IPS DF 4.7 (cell line): ENCODE results near the gene NOTCH3.

Experiments used
- DNase-seq: peaks from one replicate; pipeline ENCODE4 v3.0.0-alpha.2; 2013; ENCODE audit warnings: low spot score; ENCODE audit errors: extremely low read depth

Gene NOTCH3

GRCh38 chr19:15196360-15197005 is 4.3 kb downstream of the NOTCH3 start:
- DNase-seq, result no peak

- no peak for DNase-seq
These were observed 5.1 kb downstream of the NOTCH3 start for GRCh38 chr19:15195371-15196334.

DNA sequence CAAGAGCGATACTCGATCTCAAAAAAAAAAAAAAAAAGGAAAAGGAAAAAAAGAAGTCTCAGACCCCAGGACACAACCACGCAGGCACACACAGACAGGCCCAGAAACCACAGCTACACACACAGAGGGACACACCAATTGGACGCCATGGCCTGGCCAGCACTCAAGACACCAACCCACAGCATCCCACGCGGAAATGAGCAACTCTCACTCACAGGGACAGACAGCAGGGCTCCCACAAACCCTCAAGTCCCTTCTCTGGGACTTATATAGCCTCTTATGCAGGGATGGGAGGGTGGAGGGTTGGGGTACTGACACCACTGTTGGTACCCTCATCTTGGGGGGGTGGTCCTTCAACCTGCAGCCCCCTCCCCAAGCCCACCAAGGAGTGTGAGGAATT is 5.9 kb downstream of the NOTCH3 start:
- DNase-seq, result no peak

DNA sequence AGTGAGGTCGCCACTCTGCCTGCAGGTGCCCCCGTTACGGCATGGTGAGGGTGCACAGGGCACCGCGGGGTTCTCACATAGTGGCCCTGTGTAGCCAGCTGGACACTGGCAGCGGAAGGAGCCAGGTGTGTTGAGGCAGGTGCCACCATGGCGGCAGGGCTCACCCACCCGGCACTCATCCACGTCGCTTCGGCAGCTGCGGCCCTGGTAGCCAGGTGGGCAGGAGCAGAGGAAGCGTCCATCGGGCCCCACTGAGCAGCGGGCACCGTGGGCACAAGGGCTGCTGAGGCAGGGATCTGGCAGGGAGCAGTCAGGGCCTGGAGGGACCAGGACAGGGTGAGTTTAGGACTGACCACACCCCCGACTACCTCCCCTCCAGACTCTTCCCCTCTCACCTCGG is 8.8 kb downstream of the NOTCH3 start:
- DNase-seq, result no peak

GRCh38 chr19:15191514-15191913 is 9.3 kb downstream of the NOTCH3 start:
- no peak for DNase-seq

- no peak for DNase-seq
These were observed 11.9 kb downstream of the NOTCH3 start for GRCh38 chr19:15188851-15189250.

DNA sequence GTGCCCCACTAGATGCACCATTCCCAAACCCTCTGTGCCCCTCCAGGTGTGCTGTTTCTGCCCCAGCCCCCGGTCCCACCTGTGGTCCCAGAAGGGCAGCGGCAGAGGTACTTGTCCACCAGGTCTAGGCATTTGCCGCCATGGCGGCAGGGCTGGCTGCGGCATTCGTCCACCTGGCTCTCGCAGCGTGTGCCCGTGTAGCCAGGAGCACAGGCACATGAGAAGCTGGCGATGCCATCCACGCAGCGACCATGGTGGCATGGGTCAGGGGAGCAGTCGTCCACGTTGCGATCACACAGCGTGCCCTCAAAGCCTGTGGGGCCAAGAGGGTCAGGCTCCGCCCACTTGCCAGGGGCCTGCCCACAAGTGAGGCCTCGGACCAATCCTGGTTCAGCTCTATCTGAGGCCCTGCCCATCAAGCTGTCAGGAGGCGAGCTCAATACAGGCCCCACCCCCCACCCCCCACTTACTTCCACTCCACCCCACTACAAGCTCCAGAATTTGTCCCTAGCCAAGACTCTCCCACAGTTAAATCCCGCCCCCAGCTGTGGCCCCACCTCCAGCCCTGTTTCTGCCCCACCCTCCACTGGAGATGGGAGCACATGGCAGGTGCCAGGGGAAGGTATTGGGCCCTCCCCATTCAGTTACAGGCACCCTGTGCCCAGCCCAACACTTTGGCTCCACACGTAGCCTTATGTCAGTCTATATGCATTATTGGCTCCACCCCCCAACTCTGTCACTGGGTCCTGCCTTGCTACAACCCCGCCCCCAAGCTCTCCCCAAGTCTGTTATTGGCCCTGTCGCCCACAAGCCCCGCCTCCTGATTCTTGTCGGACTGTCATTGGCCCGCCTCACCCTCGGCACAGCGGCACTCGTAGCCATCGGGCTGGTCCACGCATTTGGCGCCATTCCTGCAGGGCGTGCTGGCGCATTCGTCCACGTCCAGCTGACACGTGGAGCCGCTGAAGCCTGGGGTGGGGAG is 13.5 kb downstream of the NOTCH3 start:
- DNase-seq, result no peak

DNA sequence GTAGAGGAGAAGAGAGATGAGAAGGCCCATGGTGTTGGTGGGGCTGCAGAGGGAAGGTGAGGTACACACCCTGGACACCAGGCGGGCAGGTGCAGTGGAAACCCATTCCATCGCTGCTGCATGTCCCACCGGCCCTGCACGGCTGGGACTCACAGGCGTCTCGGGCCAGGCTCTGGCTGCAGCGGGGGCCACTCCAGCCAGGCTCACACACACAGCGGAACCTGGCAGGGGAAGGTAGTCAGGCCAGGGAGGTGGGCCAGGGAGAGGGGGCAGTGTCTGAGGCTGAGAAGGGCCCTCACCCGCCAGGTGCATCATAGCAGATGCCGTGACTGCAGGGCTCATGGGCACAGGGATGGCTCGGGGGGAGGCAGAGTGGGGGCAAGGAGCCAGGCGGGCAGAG is 15.6 kb downstream of the NOTCH3 start:
- DNase-seq, result no peak

- DNase-seq, result no peak
These were observed 16.0 kb downstream of the NOTCH3 start for GRCh38 chr19:15184776-15185175.

- DNase-seq, result no peak
These were observed 19.4 kb downstream of the NOTCH3 start for GRCh38 chr19:15181394-15181793.

DNA sequence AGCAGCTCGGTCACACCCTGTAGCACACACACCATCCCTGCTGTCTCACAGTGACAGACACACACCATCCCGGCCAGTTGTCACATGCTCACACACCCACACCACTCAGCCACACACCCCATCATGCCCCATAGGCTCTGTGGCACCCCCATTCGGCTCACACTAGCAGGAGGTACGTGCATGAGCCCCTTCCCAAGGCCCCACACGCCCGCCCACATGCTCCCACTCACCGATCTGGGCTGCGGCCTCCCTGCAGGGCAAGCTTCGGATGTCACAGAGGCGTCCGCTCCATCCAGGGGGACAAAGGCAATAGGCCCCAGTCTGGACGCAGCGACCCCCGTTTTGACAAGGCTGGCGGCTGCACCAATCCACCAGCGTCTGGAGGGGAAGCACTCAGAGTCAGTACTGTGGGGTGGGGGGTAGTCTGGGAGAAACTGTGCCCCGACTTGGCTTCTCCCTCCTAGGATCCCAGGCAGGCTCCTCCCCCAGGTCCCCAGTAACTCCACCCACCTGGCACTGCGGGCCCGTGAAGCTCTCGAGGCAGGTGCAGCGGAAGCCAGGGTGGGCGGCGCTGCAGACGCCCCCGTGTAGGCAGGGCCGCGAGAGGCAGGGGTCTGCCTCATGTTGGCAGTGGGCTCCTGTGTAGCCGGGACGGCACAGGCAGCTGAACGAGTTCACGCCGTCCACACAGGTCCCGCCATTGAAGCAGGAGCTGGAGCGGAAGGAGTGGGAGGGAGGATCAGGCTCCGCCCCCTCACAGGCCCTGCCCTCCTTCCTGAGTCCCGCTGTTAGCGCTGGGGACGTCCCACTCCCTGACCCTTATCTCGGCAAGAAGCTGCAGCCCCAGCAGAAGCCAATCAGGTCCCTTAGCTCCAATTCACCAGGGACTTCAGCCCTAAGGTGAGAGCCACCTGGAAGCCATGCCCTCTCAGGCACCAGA is 20.1 kb downstream of the NOTCH3 start:
- no peak for DNase-seq

DNA sequence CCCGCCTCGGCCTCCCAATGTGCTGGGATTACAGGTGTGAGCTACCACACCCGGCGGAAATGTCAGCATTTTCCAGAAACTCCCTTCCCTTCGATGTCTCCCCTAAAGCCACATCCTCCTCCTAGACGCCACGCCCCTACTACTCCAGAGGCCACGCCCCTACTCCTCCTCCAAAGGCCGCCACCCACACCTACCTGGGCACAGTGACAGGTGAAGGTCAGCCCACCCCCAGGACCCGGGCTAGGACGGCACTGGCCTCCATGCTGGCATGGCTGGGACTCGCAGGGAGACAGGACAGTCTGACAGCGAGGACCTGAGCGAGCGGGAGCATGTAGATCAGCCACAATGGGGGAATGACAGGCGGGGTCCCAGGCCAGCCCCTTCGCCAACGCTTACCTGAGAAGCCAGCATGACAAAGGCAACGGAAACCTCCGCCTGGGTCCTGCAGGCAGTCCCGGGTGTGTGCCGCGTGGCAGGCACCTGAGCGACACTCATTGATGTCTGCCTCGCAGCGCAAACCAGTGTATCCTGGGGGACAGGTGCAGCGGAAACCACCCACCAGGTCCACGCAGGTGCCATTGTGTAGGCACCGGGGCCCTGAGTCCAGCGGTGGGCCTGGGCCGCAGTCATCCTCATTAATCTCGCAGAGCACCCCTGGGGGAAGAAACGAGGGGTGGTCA is 22.0 kb downstream of the NOTCH3 start:
- DNase-seq, result no peak

DNA sequence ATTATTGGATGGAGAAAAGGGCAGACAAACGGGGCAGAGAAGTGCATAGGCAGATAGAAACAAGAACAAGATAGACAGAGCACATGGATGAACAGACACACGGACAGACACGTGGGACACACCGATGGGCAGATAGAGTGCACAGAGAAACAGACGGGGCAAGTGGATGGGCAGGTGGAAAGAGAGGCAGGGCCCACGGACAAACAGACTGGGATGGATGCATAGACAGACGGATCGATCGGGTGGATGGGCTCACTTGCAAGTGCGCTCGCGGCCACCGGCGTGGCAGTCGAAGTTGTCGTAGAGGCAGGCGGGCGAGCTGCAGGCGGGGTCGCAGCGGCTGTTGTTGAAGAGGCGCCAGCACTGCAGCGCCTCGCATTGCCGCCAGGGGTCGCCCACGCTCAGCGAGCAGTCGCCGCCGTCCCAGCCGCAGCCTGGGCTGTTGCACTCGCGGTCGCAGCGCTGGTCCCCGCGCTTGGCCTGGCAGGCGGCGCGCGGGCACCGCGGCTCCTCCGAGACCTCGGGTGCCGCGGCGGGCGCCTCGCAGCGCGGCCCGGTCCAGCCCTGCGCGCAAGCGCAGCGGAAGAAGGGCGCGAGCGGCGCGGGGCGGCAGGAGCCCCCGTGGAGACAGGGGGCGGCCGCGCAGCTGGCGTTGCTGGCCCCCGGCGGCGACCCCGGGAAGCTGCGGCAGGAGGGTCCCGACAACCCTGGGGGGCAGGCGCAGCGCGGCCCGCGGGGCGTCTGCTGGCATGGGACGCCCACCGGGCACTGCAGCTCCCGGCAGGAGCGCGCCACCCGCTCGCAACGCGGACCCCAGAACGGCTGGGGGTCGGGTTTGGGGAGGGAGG is 23.3 kb downstream of the NOTCH3 start:
- no peak for DNase-seq

- DNase-seq, result no peak
These were observed 25.2 kb downstream of the NOTCH3 start for GRCh38 chr19:15175609-15176008.

DNA sequence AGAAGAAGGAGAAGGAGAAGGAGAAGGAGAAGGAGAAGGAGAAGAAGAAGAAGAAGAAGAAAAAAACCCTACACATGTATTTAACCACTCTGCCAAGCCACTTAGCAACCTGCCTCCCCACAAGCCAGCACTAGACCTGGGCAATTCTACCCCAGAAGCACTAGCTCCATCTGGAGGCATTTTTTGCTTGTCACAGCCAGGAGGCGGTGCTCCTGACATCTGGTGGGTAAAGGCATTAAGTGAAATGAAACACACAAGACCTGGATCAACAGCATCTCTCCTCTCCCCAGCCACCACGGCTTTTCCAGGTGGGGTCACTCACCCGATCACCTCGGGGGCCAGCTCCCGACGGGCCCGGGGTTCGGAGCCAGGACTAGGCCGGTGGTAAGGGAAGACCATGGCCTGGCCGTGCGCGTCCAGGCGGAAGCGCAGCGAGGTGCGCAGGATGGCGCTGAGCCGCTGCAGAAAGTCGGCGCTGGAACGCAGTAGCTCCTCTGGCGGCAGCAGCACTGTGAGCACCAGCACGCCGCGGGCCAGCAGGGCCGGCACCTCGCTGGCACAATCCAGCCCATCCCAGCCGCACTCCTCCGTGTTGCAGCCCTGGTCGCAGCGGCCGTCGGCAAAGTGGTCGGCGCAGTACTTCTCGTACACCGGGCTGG is 26.9 kb downstream of the NOTCH3 start:
- DNase-seq, result no peak

DNA sequence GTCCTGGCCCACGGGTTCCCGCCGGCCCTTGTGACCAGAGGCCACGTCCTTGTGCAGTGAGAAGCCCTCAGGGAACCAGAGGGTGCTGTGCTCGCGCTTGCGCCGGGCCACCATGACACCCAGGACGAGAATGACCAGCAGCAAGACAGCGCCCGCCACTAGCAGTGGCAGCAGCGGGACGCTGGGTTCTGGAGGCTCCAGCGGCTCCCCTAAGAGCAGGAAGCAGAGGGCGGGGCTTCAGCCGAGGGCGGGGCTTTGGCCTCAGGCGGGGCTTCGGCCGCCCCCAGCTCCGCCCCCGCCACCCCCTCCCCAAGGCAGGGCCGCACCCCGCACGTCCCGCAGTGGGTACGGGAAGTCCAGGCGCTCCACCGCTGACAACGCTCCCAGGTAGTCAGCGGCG is 30.4 kb downstream of the NOTCH3 start:
- no peak for DNase-seq

- no peak for DNase-seq
These were observed 31.1 kb downstream of the NOTCH3 start for GRCh38 chr19:15169541-15170285.

- DNase-seq, result no peak
These were observed 34.1 kb downstream of the NOTCH3 start for GRCh38 chr19:15166700-15167099.
